Neural crest cell (in vitro differentiated cells): ENCODE measurements around the gene PCDHGB3. TPM values are rescaled to one million over a fixed set of nuclear protein-coding genes. Genes with fewer than 3 reads are reported as not detected.
A peak's percentile ranks its signal among the peaks of the same experiment; 100 is the strongest.
"Not testable (repeated sequence)": the region's sequence is repeated elsewhere in the genome, so short reads cannot be mapped to it uniquely, and the experiment has no call there.

Experiments
- DNase-seq: peaks from one replicate; pipeline ENCODE4 v3.0.0; 2021; ENCODE audit warnings: low read depth, mixed read lengths, low spot score
- H3K27ac Mint-ChIP-seq: one replicate; pipeline ENCODE4 v1.8.0; 2021; ENCODE audit warnings: mild to moderate bottlenecking, mixed read lengths; ENCODE audit not compliant: unreplicated experiment
- H3K27me3 Mint-ChIP-seq: 2 replicates; pipeline ENCODE4 v1.8.0; 2021; ENCODE audit warnings: low read depth, mild to moderate bottlenecking, mixed read lengths
- H3K36me3 Mint-ChIP-seq: 2 replicates; pipeline ENCODE4 v1.8.0; 2021; ENCODE audit warnings: low read depth, mild to moderate bottlenecking, mixed read lengths
- H3K4me1 Mint-ChIP-seq: 2 replicates; pipeline ENCODE4 v1.8.0; 2021; ENCODE audit warnings: mixed read lengths
- H3K4me3 Mint-ChIP-seq: one replicate; pipeline ENCODE4 v1.8.0; 2021; ENCODE audit warnings: mild to moderate bottlenecking, mixed read lengths
- H3K9me3 Mint-ChIP-seq: 2 replicates; pipeline ENCODE4 v1.8.0; 2021; ENCODE audit warnings: mixed read lengths
- CTCF ChIP-seq: fragments of 200-600 bp; sonication (generic); conservative IDR thresholded peaks from 2 replicates; pipeline ENCODE4 v1.5.0; 2021; ENCODE audit warnings: antibody characterized with exemption, mild to moderate bottlenecking
- total RNA-seq: library from RNA; stranded (reverse); gene quantifications from 2 replicates; pipeline ENCODE4 v1.2.1, GENCODE V29; 2021

Gene PCDHGB3
- total RNA-seq, 1 donor from 2014 or later, result 0.51 TPM

- no peak overlapping the region for H3K27ac Mint-ChIP-seq
- H3K4me1 Mint-ChIP-seq, result no peaks in the 10 kb centered on the region
- H3K4me3 Mint-ChIP-seq, result no peak overlapping the region
- peaks cover 27% of the 10 kb centered on the region for H3K9me3 Mint-ChIP-seq
- H3K36me3 Mint-ChIP-seq, result peaks cover 19% of the 10 kb centered on the region
- no peaks in the 10 kb centered on the region for H3K27me3 Mint-ChIP-seq
- no peak for TF ChIP-seq CTCF
- DNase-seq, result no peak
Observed at GRCh38 chr5:141345327-141345726, 24.7 kb upstream of the PCDHGB3 start.

GRCh38 chr5:141346017-141346416, 24.0 kb upstream of the PCDHGB3 start:
- H3K4me3 Mint-ChIP-seq, H3K27ac Mint-ChIP-seq, H3K4me1 Mint-ChIP-seq, DNase-seq, H3K27me3 Mint-ChIP-seq: not testable (repeated sequence)
- peaks cover 27% of the 10 kb centered on the region for H3K9me3 Mint-ChIP-seq
- H3K36me3 Mint-ChIP-seq, result peaks cover 20% of the 10 kb centered on the region

GRCh38 chr5:141349917-141350619, 20.0 kb upstream of the PCDHGB3 start, which contains the start of gene PCDHGB1:
PCDHGB1 (plus strand) TSS chr5:141350099; CDS start chr5:141350261, 162 bp downstream.
- peaks cover 27% of the 10 kb centered on the region for H3K9me3 Mint-ChIP-seq

GRCh38 chr5:141351591-141351990, 18.5 kb upstream of the PCDHGB3 start:
- no peak for TF ChIP-seq CTCF
- Mint-ChIP-seq H3K27ac (no peak overlapping the region), H3K36me3 (peaks cover 34% of the 10 kb centered on the region), H3K9me3 (peaks cover 24% of the 10 kb centered on the region), H3K4me1 (no peaks in the 10 kb centered on the region), H3K27me3 (no peaks in the 10 kb centered on the region), H3K4me3 (no peak overlapping the region)
- no peak for DNase-seq

More at GRCh38 chr5:141349917-141350619, 20.0 kb upstream of the PCDHGB3 start, which contains the start of gene PCDHGB1:
- H3K27ac Mint-ChIP-seq, result no peak within 1 kb of the TSS
- peak; percentile 21 for DNase-seq
- H3K27me3 Mint-ChIP-seq, result no peaks in the 10 kb centered on the region
- no peaks in the 10 kb centered on the region for H3K4me1 Mint-ChIP-seq
- peak; percentile 59 for TF ChIP-seq CTCF
- peaks cover 31% of the 10 kb centered on the region for H3K36me3 Mint-ChIP-seq
- H3K4me3 Mint-ChIP-seq, result peak within 1 kb of the TSS; percentile 69

GRCh38 chr5:141354900-141355469, 15.1 kb upstream of the PCDHGB3 start, which contains the start of gene PCDHGA4:
PCDHGA4 (plus strand) TSS chr5:141355021; CDS start chr5:141355108, 87 bp downstream.
- DNase-seq, result no peak
- Mint-ChIP-seq H3K4me3 (no peak within 1 kb of the TSS), H3K36me3 (peaks cover 36% of the 10 kb centered on the region), H3K27me3 (no peaks in the 10 kb centered on the region), H3K9me3 (peaks cover 21% of the 10 kb centered on the region), H3K27ac (no peak within 1 kb of the TSS), H3K4me1 (no peaks in the 10 kb centered on the region)
- TF ChIP-seq CTCF, result peak; percentile 34

GRCh38 chr5:141355641-141356040, 14.4 kb upstream of the PCDHGB3 start:
- H3K4me1 Mint-ChIP-seq, result no peaks in the 10 kb centered on the region
- TF ChIP-seq CTCF, result no peak
- no peak overlapping the region for H3K4me3 Mint-ChIP-seq
- no peak overlapping the region for H3K27ac Mint-ChIP-seq
- no peak for DNase-seq
- H3K36me3 Mint-ChIP-seq, result peaks cover 37% of the 10 kb centered on the region
- H3K9me3 Mint-ChIP-seq, result peaks cover 19% of the 10 kb centered on the region
- no peaks in the 10 kb centered on the region for H3K27me3 Mint-ChIP-seq
